ENCODE measurements around the gene TRMT10A. TPM values are rescaled to one million over a fixed set of nuclear protein-coding genes. Genes with fewer than 3 reads are reported as not detected.

The TRMT10A gene
- total RNA-seq, 1 donor from 2014 or later = 4.9 TPM

DNA sequence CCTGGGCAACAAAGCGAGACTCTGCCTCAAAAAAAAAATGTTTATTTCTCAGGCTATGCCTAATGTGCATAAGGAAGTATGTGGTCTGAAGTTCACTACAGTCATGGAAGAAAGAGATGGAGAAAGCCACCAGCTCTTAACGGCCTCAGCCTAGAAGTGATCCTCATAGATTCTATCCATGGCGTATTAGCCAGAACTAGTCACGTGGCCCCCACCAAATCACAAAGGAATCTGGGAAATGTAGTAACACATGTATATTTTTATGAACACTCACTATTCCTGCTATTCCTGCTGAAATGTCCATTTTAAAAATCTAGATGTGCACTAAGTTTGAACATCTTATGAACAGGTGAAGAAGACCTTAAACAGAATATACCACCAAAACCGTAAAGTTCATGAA, 44.6 kb upstream of the TRMT10A start:
- no peaks in the 10 kb centered on the region for H3K9me3 Mint-ChIP-seq
- ChIA-PET POLR2A (no interaction called here), CTCF (no interaction called here)
- no peak overlapping the region for H3K27ac Mint-ChIP-seq
- ATAC-seq (ENCODE audit: low read depth) (no peak), DNase-seq (no peak)
- intact Hi-C loops (cut with micrococcal nuclease) = no loop called here
- no peaks in the 10 kb centered on the region for H3K36me3 Mint-ChIP-seq (ENCODE audit: low read depth)
- no peaks in the 10 kb centered on the region for H3K4me1 Mint-ChIP-seq
- H3K4me3 Mint-ChIP-seq = no peak overlapping the region
- TF ChIP-seq, protein P1, sequence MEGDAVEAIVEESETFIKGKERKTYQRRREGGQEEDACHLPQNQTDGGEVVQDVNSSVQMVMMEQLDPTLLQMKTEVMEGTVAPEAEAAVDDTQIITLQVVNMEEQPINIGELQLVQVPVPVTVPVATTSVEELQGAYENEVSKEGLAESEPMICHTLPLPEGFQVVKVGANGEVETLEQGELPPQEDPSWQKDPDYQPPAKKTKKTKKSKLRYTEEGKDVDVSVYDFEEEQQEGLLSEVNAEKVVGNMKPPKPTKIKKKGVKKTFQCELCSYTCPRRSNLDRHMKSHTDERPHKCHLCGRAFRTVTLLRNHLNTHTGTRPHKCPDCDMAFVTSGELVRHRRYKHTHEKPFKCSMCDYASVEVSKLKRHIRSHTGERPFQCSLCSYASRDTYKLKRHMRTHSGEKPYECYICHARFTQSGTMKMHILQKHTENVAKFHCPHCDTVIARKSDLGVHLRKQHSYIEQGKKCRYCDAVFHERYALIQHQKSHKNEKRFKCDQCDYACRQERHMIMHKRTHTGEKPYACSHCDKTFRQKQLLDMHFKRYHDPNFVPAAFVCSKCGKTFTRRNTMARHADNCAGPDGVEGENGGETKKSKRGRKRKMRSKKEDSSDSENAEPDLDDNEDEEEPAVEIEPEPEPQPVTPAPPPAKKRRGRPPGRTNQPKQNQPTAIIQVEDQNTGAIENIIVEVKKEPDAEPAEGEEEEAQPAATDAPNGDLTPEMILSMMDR (IDR thresholded peaks at IDR 0.05) = no peak
- H3K27me3 Mint-ChIP-seq = peaks cover 16% of the 10 kb centered on the region

DNA sequence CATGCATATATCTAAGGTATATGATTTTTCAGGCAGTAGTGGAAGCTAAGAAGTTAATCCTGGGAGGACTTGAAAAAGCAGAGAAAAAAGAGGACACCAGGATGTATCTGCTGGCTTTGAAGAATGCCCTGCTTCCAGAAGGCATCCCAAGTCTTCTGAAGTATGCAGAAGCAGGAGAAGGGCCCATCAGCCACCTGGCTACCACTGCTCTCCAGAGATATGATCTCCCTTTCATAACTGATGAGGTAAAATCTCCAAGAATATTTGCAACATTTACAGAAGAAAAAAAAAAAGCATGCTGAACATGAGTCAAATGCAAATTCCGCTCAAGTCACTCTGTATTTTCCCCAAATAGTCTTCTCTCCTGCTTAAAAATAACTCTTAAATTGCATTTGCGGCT, 42.9 kb upstream of the TRMT10A start:
- ChIA-PET CTCF (no interaction called here), POLR2A (no interaction called here)
- DNase-seq (no peak), ATAC-seq (ENCODE audit: low read depth) (no peak)
- Mint-ChIP-seq H3K9me3 (no peaks in the 10 kb centered on the region), H3K27ac (no peak overlapping the region), H3K27me3 (peaks cover 13% of the 10 kb centered on the region), H3K4me1 (no peaks in the 10 kb centered on the region), H3K4me3 (no peak overlapping the region), H3K36me3 (ENCODE audit: low read depth) (no peaks in the 10 kb centered on the region)
- intact Hi-C loops (cut with micrococcal nuclease) = no loop called here
- TF ChIP-seq, protein P1 (IDR thresholded peaks at IDR 0.05) = no peak

DNA sequence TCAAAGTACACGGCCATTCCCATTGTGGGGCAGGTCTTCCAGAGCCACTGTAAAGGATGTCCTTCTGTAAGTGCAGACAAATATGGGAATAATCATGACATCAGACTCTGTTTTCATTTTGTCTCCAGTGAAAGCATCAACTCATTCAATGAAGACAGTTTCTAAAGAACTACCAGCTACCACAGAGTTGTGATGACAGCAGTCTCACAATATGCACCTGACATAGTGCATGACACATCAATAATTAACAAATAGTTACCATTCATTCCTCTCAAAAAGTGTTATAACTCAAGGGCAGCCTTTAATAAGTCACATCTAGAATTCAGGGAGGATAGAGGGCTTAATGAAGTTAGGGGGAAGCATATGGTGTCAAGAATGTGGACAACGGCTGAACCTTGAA, 31.0 kb upstream of the TRMT10A start:
- Mint-ChIP-seq H3K27ac (no peak overlapping the region), H3K9me3 (no peaks in the 10 kb centered on the region), H3K36me3 (ENCODE audit: low read depth) (no peaks in the 10 kb centered on the region), H3K4me3 (no peak overlapping the region), H3K4me1 (no peaks in the 10 kb centered on the region), H3K27me3 (peaks cover 12% of the 10 kb centered on the region)
- ChIA-PET POLR2A (no interaction called here), CTCF (no interaction called here)
- TF ChIP-seq, protein P1 (IDR thresholded peaks at IDR 0.05) = no peak
- DNase-seq (no peak), ATAC-seq (ENCODE audit: low read depth) (no peak)
- intact Hi-C loops (cut with micrococcal nuclease) = no loop called here

DNA sequence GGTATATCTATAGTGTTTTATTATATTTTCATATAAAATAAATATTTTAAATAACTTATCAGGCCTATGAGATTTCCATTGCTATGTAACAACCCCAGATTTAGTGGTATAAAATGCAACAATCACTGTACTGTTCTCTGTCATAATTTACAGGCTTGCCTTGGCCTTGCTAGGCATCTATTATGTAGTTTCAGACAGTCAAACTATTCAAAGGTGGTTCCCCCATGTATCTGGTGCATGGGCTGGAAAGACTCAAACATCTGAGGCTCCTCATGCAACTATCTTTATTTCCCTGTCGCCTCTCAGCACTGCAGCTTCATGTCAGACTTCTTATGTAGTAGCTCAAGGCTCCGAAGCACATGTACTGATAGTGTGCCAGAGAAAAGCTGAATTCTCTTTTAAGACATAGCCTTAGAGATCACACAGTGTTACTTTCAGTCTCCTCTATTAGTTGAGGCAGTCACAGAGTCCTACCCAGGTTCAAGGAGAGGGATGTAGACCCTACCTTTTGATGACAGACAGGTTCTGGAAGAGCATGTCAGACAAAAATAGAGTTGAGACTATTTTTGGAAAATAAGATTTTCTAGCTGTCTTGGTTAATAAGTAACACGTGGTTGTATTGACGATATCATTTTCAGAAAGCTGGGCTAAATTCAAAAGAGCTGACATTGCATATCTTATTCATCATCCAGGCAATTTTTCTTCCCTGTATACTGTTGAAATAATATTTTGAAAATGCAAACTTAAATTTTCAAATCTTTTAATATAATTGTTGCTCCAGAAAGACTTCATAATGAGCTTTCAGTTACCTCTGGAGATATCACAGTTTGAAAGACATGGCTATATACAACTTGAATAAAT, 30.2 kb upstream of the TRMT10A start:
- Mint-ChIP-seq H3K9me3 (no peaks in the 10 kb centered on the region), H3K27me3 (peaks cover 12% of the 10 kb centered on the region), H3K4me1 (no peaks in the 10 kb centered on the region), H3K4me3 (no peak overlapping the region), H3K27ac (no peak overlapping the region), H3K36me3 (ENCODE audit: low read depth) (no peaks in the 10 kb centered on the region)
- intact Hi-C loops (cut with micrococcal nuclease) = no loop called here
- POLR2A ChIA-PET = no interaction called here
- TF ChIP-seq, protein P1 (IDR thresholded peaks at IDR 0.05) = no peak
- DNase-seq (no peak), ATAC-seq (ENCODE audit: low read depth) (no peak)
- CTCF ChIA-PET = no interaction called here

DNA sequence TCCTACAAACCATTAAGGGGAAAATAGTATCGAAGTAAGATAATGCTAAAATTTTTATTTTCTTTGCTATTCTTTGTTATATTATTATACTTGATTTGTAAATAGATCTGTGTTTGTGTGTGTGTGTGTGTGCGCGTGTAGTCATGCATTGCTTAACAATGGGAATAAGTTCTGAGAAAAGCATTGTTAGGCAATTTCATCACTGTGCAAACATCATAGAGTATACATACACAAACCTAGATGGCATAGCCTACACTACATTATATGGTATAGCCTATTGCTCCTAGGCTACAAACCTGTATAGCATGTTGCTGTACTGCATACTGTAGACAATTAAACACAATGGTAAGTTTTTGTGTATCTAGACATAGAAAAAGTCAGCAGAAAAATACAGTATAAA, 27.9 kb upstream of the TRMT10A start:
- DNase-seq (no peak), ATAC-seq (ENCODE audit: low read depth) (no peak)
- no peak overlapping the region for H3K27ac Mint-ChIP-seq
- H3K9me3 Mint-ChIP-seq = no peaks in the 10 kb centered on the region
- H3K4me1 Mint-ChIP-seq = no peaks in the 10 kb centered on the region
- POLR2A ChIA-PET = no interaction called here
- no peaks in the 10 kb centered on the region for H3K36me3 Mint-ChIP-seq (ENCODE audit: low read depth)
- peaks cover 12% of the 10 kb centered on the region for H3K27me3 Mint-ChIP-seq
- TF ChIP-seq, protein P1 (IDR thresholded peaks at IDR 0.05) = no peak
- H3K4me3 Mint-ChIP-seq = no peak overlapping the region
- CTCF ChIA-PET = no interaction called here
- intact Hi-C loops (cut with micrococcal nuclease) = no loop called here
